ENCODE data around the gene RGS6.

DNA sequence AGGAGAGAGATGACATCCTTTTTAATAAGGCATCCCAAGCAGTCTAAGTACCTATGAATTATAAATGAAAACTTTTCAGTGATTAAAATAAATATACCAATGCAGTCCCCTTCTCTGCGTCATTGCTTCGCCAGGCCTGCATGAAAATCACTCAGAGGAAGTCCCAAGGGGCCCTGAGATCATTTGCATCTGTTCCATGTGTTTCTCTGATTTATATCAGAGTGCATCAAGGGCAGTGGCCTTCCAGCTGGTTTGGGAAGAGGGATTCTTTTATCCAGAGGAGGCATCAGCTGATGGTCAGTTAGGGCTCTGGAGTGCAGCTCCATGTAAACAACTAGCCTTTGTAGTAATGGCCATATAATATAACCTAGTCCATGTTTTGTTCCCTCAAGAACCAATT lies 210.1 kb downstream of the RGS6 start:
- TF ChIP-seq POLR2A (IDR thresholded peaks at IDR 0.05; ENCODE audit: low read depth, low read length) (no peak), RFX5 (IDR thresholded peaks at IDR 0.05; ENCODE audit: low read depth, low read length) (no peak), CHD1 (IDR thresholded peaks at IDR 0.05; ENCODE audit: low read depth, low read length) (no peak), CEBPB (IDR thresholded peaks at IDR 0.05; ENCODE audit: low read depth, low read length) (no peak), MAZ (IDR thresholded peaks at IDR 0.05; ENCODE audit: borderline replicate concordance, low read depth, low read length) (no peak), FOS (IDR thresholded peaks at IDR 0.05; ENCODE audit: low read depth, low read length) (no peak), MXI1 (IDR thresholded peaks at IDR 0.05; ENCODE audit: borderline replicate concordance, low read depth, low read length) (no peak), RCOR1 (IDR thresholded peaks at IDR 0.05; ENCODE audit: insufficient replicate concordance, low read length) (no peak)
- TF ChIP-seq, protein P1, sequence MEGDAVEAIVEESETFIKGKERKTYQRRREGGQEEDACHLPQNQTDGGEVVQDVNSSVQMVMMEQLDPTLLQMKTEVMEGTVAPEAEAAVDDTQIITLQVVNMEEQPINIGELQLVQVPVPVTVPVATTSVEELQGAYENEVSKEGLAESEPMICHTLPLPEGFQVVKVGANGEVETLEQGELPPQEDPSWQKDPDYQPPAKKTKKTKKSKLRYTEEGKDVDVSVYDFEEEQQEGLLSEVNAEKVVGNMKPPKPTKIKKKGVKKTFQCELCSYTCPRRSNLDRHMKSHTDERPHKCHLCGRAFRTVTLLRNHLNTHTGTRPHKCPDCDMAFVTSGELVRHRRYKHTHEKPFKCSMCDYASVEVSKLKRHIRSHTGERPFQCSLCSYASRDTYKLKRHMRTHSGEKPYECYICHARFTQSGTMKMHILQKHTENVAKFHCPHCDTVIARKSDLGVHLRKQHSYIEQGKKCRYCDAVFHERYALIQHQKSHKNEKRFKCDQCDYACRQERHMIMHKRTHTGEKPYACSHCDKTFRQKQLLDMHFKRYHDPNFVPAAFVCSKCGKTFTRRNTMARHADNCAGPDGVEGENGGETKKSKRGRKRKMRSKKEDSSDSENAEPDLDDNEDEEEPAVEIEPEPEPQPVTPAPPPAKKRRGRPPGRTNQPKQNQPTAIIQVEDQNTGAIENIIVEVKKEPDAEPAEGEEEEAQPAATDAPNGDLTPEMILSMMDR (conservative IDR thresholded peaks at IDR 0.05; ENCODE audit: low read depth, low read length) = no peak
- TF ChIP-seq, protein P2, sequence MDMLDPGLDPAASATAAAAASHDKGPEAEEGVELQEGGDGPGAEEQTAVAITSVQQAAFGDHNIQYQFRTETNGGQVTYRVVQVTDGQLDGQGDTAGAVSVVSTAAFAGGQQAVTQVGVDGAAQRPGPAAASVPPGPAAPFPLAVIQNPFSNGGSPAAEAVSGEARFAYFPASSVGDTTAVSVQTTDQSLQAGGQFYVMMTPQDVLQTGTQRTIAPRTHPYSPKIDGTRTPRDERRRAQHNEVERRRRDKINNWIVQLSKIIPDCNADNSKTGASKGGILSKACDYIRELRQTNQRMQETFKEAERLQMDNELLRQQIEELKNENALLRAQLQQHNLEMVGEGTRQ (IDR thresholded peaks at IDR 0.05; ENCODE audit: low read depth, low read length) = no peak
